Lung microvascular endothelial cell (primary cell): Measurements from ENCODE around the gene NAV3. TPM values are rescaled to one million over a fixed set of nuclear protein-coding genes. Genes with fewer than 3 reads are reported as not detected.

Source experiments
- DNase-seq, 2 donors: peaks; one replicate each; pipeline versions ENCODE4 v3.0.0 to v3.0.0-alpha.2; 2010; ENCODE audit warnings: low read depth in 2 of 2
- total RNA-seq: library from RNA; depleted of rRNA; stranded (reverse); fragments of >200 nt; gene quantifications from 2 replicates; pipeline ENCODE4 v1.2.1, GENCODE V29; 2014

Gene NAV3, protein sequence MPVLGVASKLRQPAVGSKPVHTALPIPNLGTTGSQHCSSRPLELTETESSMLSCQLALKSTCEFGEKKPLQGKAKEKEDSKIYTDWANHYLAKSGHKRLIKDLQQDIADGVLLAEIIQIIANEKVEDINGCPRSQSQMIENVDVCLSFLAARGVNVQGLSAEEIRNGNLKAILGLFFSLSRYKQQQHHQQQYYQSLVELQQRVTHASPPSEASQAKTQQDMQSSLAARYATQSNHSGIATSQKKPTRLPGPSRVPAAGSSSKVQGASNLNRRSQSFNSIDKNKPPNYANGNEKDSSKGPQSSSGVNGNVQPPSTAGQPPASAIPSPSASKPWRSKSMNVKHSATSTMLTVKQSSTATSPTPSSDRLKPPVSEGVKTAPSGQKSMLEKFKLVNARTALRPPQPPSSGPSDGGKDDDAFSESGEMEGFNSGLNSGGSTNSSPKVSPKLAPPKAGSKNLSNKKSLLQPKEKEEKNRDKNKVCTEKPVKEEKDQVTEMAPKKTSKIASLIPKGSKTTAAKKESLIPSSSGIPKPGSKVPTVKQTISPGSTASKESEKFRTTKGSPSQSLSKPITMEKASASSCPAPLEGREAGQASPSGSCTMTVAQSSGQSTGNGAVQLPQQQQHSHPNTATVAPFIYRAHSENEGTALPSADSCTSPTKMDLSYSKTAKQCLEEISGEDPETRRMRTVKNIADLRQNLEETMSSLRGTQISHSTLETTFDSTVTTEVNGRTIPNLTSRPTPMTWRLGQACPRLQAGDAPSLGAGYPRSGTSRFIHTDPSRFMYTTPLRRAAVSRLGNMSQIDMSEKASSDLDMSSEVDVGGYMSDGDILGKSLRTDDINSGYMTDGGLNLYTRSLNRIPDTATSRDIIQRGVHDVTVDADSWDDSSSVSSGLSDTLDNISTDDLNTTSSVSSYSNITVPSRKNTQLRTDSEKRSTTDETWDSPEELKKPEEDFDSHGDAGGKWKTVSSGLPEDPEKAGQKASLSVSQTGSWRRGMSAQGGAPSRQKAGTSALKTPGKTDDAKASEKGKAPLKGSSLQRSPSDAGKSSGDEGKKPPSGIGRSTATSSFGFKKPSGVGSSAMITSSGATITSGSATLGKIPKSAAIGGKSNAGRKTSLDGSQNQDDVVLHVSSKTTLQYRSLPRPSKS (N-terminal part only)
- 1.2 and 9.4 TPM in 2 replicates for total RNA-seq

DNA sequence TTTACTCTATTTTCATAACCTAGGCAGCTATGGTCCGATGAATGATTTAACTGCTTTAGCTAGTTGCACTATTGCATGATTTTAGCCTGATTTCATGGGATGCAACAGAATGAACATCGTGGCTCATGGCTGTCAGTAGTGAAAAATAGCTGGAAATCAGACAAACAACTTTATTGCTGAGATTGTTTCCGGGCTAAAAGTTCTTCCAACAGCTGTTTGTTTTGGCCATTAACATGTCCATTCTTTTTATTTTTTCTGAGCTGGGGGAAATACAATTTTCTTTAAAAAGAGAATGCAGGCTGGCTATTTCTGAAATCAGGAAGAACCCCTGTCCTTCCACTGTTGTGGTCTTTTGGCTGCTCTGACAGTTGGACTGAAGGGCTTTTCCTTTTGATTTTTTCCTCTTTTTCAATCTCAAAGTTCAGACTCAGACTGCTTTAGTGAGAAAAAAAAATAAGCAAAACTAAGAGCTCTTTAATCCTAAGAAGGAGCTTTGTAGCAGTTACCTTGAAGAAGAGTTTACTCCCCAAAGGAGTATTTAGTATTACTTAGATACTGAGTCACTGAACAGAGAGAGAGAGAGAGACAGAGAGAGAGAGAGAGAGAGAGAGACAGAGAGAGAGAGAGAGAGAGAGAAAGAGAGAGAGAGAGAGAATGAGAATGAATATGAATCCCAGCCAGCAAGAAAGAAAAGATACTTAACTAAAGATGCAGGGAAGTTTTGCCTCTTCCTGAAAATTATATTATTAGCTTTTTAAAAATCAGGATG lies at the start of gene NAV3:
NAV3 (plus strand) TSS at position 312 of the 769 bp plus-strand sequence. CDS start 568 bp downstream, outside the sequence.
- DNase-seq: peak; percentile 94 to 98

DNA sequence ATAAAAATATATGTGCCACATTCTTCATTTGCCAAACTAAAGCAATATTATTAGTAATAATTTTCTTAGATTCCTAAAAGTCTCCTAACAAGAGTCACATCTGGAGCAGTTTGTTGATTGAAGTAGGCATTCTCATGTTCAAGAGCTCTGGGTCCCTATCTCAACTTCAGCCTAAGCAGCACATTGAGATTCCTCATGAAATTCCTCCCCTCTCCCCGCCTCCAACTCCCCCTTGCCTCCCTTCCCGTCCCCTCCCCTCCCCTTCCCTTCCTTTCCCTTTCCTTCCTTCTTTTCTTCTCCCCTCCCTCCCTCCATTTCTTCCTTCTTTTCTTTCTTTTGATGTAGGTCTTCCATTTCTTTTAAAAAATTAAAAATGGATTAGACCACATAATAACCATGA lies 48.7 kb upstream of the NAV3 start:
- DNase-seq: no peak

DNA sequence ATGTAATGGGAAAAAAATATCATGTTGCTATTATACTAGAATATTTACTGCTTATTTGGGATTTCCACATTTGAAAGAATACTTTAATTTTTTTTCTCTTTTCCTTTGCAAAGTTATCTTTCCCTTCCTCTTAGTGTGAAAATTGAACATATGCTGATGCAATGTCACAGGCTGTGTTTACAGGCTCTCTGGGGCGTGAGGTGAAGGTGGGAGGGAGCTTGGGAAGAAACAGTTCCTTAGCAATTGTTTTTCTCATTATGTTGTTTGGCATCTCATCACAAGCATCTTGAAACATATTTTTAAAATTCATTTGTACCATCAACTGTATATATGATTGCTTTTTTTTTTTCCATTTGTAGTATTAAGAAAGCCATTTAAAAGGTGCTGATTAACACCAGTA lies 47.9 kb upstream of the NAV3 start:
- DNase-seq: no peak

DNA sequence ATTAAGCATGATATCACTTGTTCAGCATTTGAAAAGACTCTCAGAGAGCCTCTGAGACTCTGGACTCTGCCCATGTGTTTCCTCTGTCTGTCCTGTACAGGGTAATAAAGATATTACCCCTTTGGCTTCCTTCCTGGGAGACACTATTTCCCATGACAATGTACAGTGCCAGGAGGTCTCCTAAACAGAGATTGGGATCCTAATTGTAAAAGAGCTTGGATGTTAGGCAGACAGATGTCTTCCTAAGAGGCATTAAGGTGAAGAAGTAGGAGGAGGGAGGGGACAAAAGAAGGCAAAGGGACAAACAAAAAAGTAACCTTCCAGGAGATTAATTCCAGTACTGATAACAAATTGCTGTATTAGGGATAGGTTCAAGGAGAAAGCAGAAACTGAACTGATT lies 45.5 kb upstream of the NAV3 start:
- no peak for DNase-seq

DNA sequence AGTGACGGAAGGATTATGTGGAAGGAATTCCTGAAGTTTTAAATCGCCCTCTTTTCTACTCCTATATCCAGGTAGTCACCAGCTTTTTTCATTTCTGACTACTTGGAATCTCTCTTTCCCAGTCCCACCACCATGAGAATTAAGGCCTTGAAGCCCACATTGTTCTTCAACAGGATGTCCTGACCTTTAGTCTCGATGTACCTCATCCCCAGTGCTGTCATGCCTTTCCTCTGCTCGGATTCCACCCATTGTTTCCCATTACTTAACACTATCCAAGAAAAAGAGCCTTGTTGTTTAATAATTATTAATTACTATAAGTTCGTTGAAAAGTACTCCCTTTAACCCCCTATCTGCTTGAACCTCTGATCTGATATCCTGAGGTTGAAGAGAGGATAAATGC lies 44.0 kb upstream of the NAV3 start:
- DNase-seq: peak in 1 of 2 donors; percentile 33

DNA sequence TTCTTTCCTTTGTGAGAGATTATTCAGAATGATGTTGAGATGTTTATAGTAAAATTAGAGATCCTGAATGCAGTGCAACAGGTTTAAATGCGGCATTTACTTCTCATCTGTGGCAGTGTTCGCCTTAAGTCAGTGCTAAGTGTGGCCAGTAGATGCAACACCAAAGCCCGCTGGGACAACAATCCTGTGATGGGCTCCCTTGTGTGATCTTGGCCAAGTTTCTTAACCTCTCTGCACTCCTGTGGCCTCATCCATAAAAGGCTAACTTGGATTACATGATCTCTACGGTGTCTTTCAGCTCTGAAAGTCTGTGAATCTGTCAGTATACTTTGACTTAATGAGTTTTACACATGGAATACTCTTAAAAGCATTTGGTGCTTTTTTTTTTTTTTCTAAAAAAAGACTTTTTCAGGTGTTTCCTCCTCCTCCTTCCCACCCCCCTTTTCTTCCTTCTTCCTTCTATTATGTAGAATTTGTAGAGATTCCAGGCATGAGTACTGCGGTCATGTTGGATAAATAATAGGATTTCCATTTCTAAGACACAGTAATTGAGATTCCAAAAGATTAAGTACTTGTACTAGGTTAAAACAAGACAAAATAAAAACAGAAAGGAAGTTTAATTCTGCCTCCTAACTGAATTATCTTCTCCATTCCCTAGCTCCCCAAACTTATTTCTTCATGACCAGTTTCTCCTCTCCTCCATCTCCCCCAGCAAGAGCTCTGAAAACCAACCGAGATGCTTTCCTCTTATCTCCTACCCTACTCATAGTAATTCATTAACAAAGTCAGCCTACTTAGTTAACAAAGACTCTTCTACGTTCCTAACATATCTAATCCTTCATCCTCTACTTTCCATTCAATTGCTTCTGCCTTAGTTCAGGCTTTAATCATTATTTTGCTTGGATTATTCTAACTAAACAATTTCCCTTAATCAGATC lies 42.2 kb upstream of the NAV3 start:
- DNase-seq: no peak

DNA sequence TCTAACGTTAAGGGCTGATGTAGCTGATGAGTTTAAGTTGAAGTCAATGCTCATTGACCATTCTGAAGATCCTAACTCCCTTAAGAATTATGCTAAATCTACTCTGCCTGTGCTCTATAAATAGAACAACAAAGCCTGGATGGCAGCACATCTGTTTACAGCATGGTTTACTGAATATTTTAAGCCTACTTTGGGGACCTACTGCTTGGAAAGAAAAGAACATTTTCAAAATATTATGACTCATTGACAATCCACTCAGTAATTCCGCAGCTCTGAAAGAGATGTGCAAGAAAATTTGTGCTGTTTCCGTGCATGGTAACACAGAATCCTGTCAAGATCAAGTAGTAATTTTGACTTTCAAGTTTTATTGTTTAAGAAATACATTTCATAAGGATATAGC lies 35.0 kb upstream of the NAV3 start:
- no peak for DNase-seq

DNA sequence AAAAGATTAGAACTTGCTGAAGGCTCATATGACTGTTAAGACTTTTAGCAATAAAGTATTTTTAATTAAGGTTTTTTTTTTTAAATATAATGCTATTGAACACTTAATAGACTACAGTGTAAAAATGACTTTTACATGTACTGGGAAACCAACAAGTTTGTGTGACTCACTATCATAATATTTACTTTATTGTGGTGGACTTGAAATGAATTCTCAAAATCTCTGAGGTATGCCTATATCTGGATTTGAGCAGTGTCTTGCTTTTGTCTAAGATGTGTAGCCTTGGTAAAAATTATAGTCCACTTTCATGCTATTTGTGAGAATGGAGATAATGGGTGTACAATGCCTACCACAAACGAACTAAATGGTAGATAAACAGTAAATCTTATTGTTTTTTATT lies 33.9 kb upstream of the NAV3 start:
- DNase-seq: peak in 1 of 2 donors; percentile 21

DNA sequence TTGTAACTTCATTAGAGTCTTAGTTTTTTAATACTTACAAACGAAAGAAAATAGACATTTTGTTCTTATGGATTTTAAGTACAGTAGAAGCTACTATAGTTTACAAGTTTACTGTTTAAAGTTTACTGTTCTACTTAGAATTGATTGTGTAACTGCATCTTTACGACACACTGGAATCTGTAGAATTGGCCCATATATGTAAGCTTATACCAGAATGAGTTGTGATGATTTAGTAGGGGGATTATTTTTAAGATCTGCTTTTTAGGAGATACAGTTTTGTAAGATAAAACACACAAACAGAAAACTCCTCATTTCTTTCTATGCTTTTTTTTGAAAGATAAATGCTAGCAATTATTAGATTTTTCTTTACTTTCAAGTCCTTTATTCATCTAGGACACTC lies 30.2 kb upstream of the NAV3 start:
- DNase-seq: no peak

DNA sequence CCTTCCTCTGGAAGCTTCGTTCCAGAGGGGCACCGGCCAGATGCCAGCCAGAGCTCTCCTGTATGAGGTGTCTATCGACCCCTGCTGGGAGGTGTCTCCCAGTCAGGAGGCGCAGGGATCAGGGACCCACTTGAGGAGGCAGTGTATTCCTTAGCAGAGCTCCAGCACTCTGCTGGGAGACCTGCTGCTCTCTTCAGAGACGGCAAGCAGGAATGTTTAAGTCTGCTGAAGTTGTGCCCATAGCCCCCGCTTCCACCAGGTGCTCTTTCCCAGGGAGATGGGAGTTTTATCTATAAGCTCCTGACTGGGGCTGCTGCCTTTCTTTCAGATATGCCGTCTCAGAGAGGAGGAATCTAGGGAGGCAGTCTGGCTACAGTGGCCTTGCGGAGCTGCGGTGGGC lies 22.2 kb upstream of the NAV3 start:
- no peak for DNase-seq

DNA sequence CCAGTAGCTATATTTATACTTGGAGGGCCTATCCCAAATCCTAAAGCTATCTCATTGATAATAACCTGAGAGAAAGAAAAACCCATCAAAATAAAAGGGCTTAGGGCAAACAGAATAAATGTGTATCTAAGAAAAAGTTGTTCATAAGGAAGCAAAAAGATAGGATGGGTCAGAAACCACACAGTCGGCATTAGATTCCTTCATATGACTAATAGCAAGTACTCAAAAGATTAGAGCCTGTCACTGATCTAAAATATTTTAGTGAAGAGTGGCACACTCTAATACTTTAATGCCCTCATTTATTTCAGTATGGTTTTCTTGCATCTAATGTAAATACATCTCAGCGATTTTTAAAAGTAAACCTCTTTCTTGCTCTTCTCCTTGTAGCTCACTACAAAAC lies 17.1 kb upstream of the NAV3 start:
- no peak for DNase-seq

DNA sequence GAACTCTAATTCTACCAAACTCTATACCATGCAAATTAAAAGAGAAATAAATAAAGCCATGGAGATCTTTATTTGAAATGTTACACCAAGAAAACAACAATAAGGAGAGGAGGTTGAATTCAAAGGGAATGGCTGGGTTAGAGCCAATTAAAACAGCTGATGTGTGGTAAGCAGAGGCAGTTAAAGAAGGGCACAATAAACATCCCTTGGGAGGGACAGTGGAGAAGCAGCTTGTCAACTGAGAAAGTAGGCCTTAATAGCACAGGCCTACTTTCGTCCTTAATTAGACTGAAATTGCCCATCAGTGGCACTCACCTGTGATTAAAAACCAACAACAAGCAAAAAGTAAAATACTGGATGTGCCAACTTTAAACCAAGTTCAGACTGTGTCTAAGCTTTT lies 16.3 kb upstream of the NAV3 start:
- DNase-seq: no peak

DNA sequence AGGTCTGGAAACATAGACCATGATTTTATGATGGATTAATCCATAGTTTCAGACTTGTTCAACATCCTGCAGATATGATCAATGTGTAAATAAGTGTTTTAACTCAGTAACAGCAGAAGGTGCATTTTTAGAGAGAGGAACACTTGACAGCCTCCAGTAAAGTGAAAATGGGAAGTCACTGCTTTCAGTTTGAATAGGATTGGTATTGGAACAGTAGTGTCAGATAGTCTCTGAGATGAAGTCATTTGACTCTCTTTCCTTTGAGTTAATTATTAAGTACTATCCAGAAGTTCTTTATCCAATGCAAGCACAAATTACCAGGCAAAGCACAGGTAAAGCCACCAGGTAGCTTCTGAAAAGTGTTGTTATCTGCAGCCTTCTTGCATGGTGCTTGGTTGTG lies 14.5 kb upstream of the NAV3 start:
- DNase-seq: no peak

DNA sequence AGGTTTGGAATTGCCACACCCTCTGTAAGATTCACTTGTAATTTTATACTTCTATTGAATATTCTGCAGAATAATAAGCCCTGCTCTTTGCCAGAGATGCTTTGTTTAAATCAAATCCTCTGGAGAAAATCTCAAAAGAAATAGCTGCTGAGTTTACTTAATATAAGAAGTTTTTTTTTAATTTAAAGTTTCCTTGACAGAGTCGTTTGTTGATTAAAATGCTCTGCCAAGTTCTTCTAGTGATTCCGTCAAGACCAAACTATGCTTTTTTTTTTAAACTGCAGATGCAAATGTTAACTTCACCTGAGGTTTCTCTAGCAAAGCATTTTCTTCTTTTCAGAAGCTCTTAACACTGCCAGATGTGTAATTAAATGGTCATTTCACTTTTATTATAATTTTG lies 13.4 kb upstream of the NAV3 start:
- DNase-seq: no peak

DNA sequence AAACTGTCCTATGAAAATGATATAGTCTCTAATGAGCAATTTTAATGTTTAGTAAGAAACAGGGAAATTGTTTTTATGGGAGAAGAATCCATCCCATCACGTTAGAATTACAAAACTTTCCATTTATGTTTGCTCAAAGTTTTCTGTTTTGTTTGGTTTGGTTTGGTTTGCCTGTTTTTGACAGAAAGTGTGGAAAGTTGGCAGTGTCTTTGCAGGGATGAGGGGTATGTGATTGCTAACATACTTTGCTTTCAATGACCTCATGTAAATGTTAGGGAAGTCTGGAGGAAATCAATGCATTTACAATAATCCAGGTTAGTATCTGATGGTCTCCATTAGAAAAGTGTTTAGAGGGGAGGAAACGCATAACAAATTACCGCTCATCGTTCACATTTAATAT lies 12.3 kb upstream of the NAV3 start:
- DNase-seq: peak in 1 of 2 donors; percentile 76

DNA sequence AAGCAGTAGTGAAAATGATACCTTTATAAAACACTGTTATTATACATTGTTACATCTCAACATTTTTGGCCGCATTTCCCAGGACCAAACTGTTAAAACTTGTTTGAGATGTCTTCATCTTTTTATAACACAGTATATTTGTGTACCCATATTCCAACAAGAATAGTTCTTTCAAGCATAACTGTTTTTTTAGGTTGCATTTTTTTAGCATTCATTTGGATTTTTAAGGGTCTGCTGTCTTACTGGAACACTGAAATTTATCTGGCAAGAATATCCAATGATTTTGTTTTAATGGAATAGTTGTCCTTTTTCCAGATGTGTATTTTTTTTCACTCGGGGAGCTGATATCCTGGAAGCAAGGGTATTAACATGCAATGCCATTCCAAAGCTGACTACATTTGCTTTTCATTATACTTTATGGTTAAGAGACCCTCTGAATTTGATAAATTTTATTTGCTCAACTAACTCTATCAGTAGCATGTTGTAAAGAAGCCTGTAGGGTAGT lies 8.9 kb upstream of the NAV3 start:
- DNase-seq: no peak

DNA sequence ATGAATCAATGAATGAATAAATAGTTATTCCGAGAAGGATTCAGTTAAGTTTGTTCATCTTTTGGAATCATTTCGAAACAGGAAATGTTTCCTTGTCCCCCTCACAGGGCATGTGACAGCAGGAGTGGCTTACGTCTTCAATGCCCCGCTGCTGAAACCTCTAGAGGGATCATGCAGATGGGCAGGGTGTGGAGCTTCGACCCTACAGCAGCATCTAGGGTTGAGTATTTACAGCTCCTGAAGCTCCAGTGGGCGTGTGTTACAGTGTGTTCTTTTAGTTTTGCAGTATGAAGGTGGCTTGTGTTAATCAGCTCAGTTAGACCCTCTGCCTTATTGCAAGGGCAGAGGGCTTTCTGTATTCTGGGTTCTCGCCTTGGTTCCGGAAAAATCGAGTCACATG lies 2.6 kb downstream of the NAV3 start:
- no peak for DNase-seq

DNA sequence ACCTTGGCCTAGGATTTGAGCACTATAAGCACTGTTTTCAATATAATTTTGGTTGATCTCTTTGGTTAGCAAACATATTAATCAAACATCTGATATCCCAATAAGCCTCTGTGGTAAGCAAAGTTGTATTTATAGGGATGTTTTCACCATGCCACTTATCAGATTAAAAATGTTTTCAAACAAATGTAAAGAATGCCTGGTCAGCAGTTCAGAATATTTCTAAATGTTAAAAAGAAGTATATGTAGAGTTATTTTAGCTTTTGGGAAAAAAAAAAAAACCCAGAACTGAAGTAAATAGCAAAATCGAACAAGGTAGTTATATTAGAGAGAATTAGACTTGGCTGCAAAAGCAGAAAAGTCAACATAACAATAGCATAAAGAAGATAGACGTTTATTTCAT lies 3.9 kb downstream of the NAV3 start:
- DNase-seq: no peak

DNA sequence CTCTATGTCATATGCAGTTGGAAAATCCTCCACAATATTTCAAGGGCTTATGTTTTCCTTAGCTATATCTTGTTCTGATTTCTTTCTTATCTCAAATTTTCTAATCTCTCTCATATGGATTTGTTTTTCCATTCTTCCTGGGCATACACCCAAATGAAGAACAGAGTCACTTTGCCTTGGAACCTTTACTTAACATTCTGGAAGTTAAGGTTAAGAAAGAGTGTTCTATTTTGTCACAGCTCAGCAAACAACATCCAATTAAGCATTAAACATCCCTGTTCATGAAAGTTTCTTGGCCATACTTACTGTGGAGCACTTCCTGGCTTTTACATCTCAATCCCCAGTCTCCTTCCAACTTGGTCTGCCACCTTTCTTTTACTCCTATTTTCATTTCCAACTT lies 5.3 kb downstream of the NAV3 start:
- DNase-seq: no peak

DNA sequence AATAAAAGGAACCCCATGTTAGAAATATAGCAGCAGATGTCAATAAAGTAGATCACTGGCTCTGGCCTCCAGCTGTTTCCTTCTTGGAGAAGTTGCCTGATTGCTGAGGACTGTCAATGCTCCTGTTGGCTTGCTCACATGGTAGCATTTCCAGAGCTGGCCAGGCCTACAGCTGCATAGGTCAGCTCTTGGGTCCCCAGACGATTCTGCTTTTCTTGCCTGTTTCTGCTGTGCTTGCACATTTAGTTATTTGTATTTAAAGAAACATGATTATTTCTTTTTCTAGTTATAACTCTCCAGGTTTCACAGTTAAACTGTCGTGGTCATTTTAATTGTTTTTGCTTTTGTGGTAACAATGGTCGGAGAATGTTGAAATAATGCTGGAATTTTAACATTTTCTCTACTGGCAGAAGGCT lies 7.2 kb downstream of the NAV3 start:
- peak in 1 of 2 donors; percentile 89 for DNase-seq
